HG03060 (cell line): Measurements from ENCODE around the gene SH3BP5L.

Experiments
- ATAC-seq: cut with Tn5 transposase; IDR thresholded peaks from one replicate; pipeline ENCODE4 v1.9.1; 2021; ENCODE audit warnings: low read depth, moderate number of reproducible peaks; ENCODE audit not compliant: unreplicated experiment

The SH3BP5L gene

DNA sequence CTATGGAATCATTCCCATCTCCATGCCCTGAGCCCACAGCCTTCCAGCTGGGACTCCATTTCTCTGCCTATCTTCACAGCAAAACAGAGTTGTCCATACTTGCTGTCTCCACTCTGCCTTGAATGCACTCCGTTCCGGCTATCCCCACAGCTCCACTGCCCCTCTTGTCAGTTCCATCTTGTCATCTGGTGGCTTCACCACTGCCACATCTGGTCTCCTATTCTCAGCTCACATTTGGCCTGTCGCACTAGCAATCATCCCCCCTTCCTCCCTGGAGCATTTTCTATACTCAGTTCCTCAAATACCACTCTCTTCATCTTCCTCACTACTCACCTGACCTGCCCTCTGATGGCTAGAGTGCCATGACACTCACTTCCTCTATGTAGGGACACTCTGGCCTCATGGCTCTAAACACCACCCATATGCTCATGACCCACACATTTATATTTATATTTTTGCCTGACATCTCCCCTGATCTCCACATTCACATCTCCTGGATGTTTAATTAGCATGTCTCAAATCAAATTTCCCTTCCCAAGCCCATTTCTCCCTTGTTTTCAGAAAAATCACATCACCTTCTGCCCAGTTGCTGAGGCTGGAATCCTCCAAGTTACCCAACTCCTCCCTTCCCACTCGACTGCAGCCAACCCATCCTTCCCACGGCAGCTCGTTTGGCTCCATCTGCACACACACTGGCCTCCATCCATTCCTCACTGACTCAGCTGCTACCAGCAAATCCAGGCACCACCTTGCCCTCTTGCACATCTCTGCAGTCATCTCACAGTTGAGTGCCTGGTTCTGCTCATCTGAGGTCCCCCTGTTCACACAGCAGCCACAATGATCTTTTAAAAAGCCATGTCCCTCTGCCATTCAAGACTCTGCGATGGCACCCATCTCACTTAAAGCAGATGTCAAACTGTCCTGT lies 27.0 kb upstream of the SH3BP5L start:
- ATAC-seq, result no peak

DNA sequence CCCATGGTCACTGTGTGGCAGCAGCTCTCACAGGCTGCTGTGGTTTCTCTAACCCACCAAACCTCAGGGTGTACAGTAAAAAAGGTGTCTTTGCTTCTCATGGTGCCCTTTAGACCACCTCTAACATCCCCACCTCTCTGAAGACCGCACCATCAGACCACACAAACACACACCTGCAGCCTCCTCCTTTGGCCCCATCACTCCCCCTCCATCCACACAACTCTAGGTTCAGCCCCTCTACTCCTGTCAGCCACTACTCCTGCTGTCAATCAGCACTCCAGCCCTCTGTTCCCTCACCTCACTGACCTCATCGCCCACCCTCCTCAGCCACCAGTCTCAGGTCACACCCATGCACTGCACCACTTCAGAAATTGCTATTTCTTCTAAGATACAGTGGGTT lies 25.7 kb upstream of the SH3BP5L start:
- ATAC-seq, result no peak

- ATAC-seq, result no peak
Observed at GRCh38 chr1:248850536-248851251, 25.0 kb upstream of the SH3BP5L start.

- no peak for ATAC-seq
Observed at GRCh38 chr1:248850124-248850523, 24.4 kb upstream of the SH3BP5L start.

DNA sequence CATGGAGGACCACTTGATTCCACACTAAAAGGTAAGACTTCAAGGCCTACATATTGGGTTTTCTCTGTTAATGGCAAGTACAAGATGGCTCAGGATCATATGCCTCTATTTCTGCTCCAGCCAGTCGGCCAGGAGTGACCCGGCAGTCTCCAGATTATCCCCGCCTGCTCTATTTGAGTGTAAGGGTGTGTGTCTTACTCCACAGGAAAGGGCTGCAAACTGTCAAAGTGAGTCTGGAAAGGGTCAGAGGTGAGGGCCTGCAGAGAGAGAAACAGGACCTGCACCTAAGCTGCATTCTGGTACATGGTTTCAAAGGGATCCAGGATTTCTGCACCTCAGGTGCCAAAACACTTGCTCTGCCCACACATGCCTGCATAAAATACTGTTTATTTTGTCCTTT lies 23.9 kb upstream of the SH3BP5L start:
- ATAC-seq, result no peak

DNA sequence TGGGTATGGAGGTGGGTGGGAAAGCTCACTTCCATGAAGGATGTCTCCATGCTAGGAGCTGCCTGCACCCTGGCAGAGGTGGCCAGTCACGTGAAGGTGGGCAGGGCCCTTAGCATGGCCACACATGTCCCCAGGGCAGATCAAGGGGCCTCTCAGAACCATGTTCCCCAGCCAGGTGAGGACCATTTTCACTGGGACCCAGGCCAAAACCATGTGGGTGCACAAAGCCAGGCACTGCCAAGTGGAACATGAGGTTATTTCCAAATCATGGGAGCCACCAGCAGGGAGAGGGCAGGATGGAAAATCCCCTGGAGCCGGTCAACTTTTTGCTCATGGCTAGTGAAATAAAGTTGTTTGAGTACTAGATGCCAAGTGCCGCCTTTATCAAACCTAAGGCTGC lies 23.4 kb upstream of the SH3BP5L start:
- ATAC-seq, result no peak

DNA sequence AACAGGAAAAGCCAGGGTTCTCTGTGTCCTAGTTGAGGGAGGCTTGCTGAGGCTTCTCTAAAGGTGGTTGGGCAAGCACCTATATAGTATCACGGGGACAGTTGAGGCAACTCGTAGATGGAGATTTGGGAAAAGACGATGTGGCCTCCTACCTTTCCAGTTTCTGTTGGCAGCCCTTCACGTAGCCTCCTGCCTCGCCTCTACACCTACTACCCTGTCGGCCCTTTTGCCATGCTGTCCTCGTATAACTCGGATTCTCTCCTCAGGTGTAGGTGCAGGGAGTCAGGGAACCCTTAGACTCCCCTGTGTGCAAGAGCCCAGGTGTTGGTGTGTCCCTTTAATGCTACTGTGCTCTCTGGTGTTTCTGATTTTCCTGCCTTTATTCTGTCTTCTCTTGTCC lies 22.9 kb upstream of the SH3BP5L start:
- ATAC-seq, result no peak

DNA sequence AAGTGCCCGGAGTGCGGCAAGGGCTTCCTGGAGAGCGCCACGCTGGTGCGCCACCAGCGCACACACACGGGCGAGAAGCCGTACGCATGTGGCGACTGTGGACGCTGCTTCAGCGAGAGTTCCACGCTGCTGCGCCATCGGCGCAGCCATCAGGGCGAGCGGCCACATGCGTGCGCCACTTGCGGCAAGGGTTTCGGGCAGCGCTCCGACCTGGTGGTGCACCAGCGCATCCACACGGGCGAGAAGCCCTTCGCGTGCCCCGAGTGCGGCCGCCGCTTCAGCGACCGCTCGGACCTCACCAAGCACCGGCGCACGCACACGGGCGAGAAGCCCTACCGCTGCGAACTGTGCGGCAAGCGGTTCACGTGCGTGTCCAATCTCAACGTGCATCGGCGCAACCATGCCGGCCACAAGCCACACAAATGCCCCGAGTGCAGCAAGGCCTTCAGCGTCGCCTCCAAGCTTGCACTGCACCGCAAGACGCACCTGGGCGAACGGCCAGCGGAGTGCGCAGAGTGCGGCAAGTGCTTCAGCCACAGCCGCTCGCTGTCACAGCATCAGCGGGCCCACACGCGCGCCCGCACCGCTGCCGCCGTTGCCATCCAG lies 22.3 kb upstream of the SH3BP5L start:
- ATAC-seq, result no peak

DNA sequence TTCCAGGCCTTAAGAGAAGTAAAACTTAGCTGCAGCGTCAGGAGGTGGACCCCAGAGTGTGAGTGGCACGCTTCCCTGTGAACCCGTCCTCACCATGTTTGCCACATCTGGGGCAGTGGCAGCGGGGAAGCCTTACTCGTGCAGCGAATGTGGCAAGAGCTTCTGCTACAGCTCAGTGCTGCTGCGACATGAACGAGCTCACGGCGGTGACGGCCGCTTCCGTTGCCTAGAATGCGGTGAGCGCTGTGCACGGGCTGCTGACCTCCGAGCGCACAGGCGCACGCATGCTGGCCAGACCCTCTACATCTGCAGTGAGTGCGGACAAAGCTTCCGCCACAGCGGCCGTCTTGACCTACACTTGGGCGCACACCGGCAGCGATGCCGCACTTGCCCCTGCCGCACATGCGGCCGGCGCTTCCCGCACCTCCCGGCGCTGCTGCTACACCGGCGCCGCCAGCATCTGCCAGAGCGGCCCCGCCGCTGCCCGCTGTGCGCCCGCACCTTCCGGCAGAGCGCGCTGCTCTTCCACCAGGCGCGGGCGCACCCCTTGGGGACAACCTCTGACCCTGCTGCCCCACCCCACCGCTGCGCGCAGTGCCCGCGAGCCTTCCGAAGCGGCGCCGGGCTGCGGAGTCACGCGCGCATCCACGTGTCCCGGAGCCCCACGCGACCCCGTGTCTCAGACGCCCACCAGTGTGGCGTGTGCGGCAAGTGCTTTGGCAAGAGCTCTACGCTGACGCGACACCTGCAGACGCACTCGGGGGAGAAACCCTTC lies 21.7 kb upstream of the SH3BP5L start:
- ATAC-seq, result no peak

GRCh38 chr1:248844526-248844925 lies 18.8 kb upstream of the SH3BP5L start:
- no peak for ATAC-seq

GRCh38 chr1:248843687-248844086 lies 18.0 kb upstream of the SH3BP5L start:
- no peak for ATAC-seq

DNA sequence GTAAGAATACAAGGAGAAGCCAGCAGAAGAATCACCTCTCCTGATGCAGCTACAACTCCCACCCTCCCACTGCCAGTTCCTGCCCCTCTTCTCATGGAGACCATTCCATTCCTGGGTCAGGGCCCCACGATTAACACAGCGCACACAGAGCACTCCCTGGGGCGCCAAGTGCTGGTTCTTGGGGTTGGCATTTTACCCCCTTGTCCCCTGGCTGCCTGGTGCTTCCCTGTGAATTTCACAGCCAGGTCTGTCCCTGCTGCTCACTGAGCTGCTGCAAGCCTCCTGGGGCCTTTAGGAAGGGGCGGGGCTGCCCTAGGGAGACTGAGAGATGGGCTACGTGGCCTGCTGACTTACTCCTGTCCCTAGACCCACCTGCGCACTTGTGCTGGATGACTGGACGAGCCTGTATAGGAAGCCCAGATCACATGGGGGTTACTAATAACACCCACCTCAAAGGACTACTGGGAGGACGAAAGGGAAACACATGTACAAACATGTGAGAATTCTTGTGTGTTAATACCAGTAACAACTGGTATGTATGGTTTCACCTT lies 17.1 kb upstream of the SH3BP5L start:
- ATAC-seq, result peak; percentile 25

- no peak for ATAC-seq
Observed at GRCh38 chr1:248841702-248842395, 16.1 kb upstream of the SH3BP5L start.

GRCh38 chr1:248840946-248841345 lies 15.2 kb upstream of the SH3BP5L start:
- no peak for ATAC-seq

- ATAC-seq, result no peak
Observed at GRCh38 chr1:248839168-248839555, 13.4 kb upstream of the SH3BP5L start.

DNA sequence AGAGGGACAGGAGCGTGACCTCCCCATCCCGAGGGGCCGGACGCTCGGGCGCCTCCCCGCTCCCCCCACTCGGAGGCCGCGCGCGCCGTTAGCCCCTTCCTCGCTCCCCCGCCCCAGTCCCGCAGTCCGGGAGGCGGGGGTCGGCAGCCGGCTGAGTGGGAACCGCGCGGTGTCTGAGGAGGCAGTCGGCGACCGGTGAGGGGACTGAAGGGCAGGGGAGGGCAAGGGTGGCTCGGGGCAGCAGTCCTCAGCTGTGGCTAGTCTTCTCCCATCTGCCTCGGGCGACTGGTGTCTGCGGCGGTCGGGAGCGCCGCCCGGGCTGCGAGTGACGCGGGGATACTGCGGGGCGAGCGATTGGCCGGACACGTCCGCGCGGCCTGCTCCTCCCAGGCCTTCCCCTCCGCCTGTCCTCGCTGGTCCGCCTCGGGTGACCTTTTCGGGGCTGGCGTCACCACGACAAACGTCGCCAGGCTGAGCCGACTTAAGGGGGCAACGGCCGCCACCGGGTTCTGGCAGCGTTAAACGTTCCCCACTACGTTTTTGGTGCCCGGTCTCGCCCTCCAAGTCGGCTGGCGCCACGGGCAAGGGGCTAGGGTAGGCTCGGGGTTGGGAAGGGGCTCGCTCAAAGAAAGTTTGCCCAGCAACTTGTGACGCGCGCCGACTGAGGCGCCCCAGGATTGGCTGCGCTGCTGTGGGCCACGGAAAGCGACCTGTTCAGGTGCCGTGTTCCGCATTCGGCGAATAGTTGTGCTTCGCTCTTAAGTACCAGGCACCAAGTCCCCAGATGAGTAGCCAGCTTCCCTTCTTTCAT lies 12.8 kb upstream of the SH3BP5L start:
- ATAC-seq, result peak; percentile 52

GRCh38 chr1:248837781-248838356 lies 12.2 kb upstream of the SH3BP5L start, which contains the start of gene ZNF672:
ZNF672 (plus strand) TSS chr1:248838224; CDS start chr1:248847275, 9,051 bp downstream.
- ATAC-seq, result peak; percentile 75

- no peak for ATAC-seq
Observed at GRCh38 chr1:248837045-248837780, 11.5 kb upstream of the SH3BP5L start.
